A204.1 (cell line): ENCODE data around the gene MEI1.

Experiments
- FAIRE-seq: peaks from 2 replicates; lab custom pipeline; 2012; peaks lifted over from hg19 to GRCh38; lab: Jason Lieb, UNC

Gene MEI1

GRCh38 chr22:41844513-41844912 lies 145.2 kb downstream of the MEI1 start:
- FAIRE-seq = no peak

- no peak for FAIRE-seq
Measured at GRCh38 chr22:41845380-41846267, 146.3 kb downstream of the MEI1 start.

GRCh38 chr22:41846268-41846987 lies 147.1 kb downstream of the MEI1 start:
- no peak for FAIRE-seq

GRCh38 chr22:41847300-41847699 lies 148.0 kb downstream of the MEI1 start:
- no peak for FAIRE-seq

- FAIRE-seq = no peak
Measured at GRCh38 chr22:41848468-41848867, 149.2 kb downstream of the MEI1 start.
